Neural cell (in vitro differentiated cells): ENCODE data around the gene POLR1A. TPM values are rescaled to one million over a fixed set of nuclear protein-coding genes. Genes with fewer than 3 reads are reported as not detected.

ENCODE experiments used
- H2AFZ ChIP-seq: fragments of 200-600, 300-800 bp; sonication (generic), shearing (Covaris generic); 2 replicates; pipeline ENCODE4 v1.6.0; 2014; ENCODE audit warnings: low read depth, mild to moderate bottlenecking, antibody characterized with exemption, low read length, moderate library complexity
- H3F3A ChIP-seq: fragments of 200-600 bp; shearing (Covaris generic); 2 replicates; pipeline ENCODE4 v1.6.1; 2016; ENCODE audit warnings: mild to moderate bottlenecking, moderate library complexity, mixed read lengths, antibody characterized with exemption, low read length; ENCODE audit not compliant: insufficient read depth, poor library complexity, severe bottlenecking
- H3K27ac ChIP-seq: fragments of 200-600, 300-800 bp; sonication (generic), shearing (Covaris generic); 2 replicates; pipeline ENCODE4 v1.5.1; 2014; ENCODE audit warnings: mild to moderate bottlenecking, low read length, moderate library complexity
- H3K27me3 ChIP-seq: fragments of 300-800, 200-600 bp; sonication (generic), shearing (Covaris generic); 2 replicates; pipeline ENCODE4 v1.6.0; 2014; ENCODE audit warnings: mild to moderate bottlenecking, low read depth, low read length, moderate library complexity; ENCODE audit not compliant: insufficient read depth
- H3K36me3 ChIP-seq: fragments of 300-800, 200-600 bp; sonication (generic), shearing (Covaris generic); 2 replicates; pipeline ENCODE4 v1.5.1; 2014; ENCODE audit warnings: mild to moderate bottlenecking, antibody characterized with exemption, low read length, moderate library complexity; ENCODE audit not compliant: insufficient read depth
- H3K4me2 ChIP-seq: fragments of 300-800, 200-600 bp; sonication (generic), shearing (Covaris generic); 2 replicates; pipeline ENCODE4 v1.6.0; 2014; ENCODE audit warnings: mild to moderate bottlenecking, low read length
- H3K4me3 ChIP-seq: fragments of 300-800, 200-600 bp; sonication (generic), shearing (Covaris generic); 2 replicates; pipeline ENCODE4 v1.5.1; 2014; ENCODE audit warnings: mild to moderate bottlenecking, low read length, moderate library complexity
- H3K79me2 ChIP-seq: fragments of 200-600 bp; shearing (Covaris generic); replicated peaks from 2 replicates; pipeline ENCODE4 v1.6.0; 2014; ENCODE audit warnings: mild to moderate bottlenecking, low read length, moderate library complexity; ENCODE audit not compliant: insufficient read depth
- H3K9ac ChIP-seq: fragments of 300-800, 200-600 bp; sonication (generic), shearing (Covaris generic); 2 replicates; pipeline ENCODE4 v1.6.1; 2016; ENCODE audit warnings: mild to moderate bottlenecking, low read length, mixed read lengths
- H3K9me2 ChIP-seq: fragments of 200-600 bp; shearing (Covaris generic); 2 replicates; pipeline ENCODE4 v1.6.1; 2016; ENCODE audit warnings: mild to moderate bottlenecking, low read length, mixed read lengths; ENCODE audit not compliant: insufficient read depth
- H3K9me3 ChIP-seq: fragments of 200-600, 300-800 bp; sonication (generic), shearing (Covaris generic); 2 replicates; pipeline ENCODE4 v1.6.1; 2016; ENCODE audit warnings: mild to moderate bottlenecking, mixed run types, low read length, moderate library complexity, mixed read lengths
- H4K20me1 ChIP-seq: fragments of 200-600 bp; shearing (Covaris generic); 2 replicates; pipeline ENCODE4 v1.6.1; 2016; ENCODE audit warnings: mild to moderate bottlenecking, mixed run types; ENCODE audit not compliant: insufficient read depth
- EP300 ChIP-seq: fragments of 450-650 bp; conservative IDR thresholded peaks from 2 replicates; pipeline ENCODE4 v1.6.1; 2014; ENCODE audit warnings: antibody characterized with exemption, mild to moderate bottlenecking, moderate library complexity; ENCODE audit not compliant: poor library complexity, severe bottlenecking
- EZH2 ChIP-seq: fragments of 200-600, 300-800 bp; shearing (Covaris generic), sonication (generic); IDR thresholded peaks from 2 replicates; pipeline ENCODE4 v1.6.1; 2014; ENCODE audit warnings: antibody characterized with exemption, low read length, borderline replicate concordance, mild to moderate bottlenecking; ENCODE audit not compliant: insufficient read depth, poor library complexity, severe bottlenecking
- MXI1 ChIP-seq: fragments of 450-650 bp; conservative IDR thresholded peaks from 2 replicates; pipeline ENCODE4 v1.6.1; 2014; ENCODE audit warnings: antibody characterized with exemption, mild to moderate bottlenecking; ENCODE audit not compliant: poor library complexity, severe bottlenecking
- POLR2AphosphoS5 ChIP-seq: IDR thresholded peaks from 2 replicates; pipeline ENCODE4 v1.6.1; 2012
- RAD21 ChIP-seq: fragments of 450-650 bp; conservative IDR thresholded peaks from 2 replicates; pipeline ENCODE4 v1.6.1; 2014; ENCODE audit warnings: antibody characterized with exemption, mild to moderate bottlenecking, moderate library complexity
- SMC3 ChIP-seq: fragments of 450-650 bp; conservative IDR thresholded peaks from 2 replicates; pipeline ENCODE4 v1.6.1; 2014; ENCODE audit warnings: antibody characterized with exemption, mild to moderate bottlenecking, moderate library complexity; ENCODE audit not compliant: poor library complexity
- TAF1 ChIP-seq: IDR thresholded peaks from 2 replicates; pipeline ENCODE4 v1.6.1; 2012; ENCODE audit warnings: low read depth
- polyA plus RNA-seq: library from polyadenylated mRNA; depleted of rRNA; stranded (reverse); fragments of >200 nt; gene quantifications from 2 replicates; pipeline ENCODE4 v1.2.3, GENCODE V29; 2014
- TF ChIP-seq, protein P1 (sequence below): fragments of 450-650 bp; IDR thresholded peaks from 2 replicates; pipeline ENCODE4 v1.5.1; 2014; ENCODE audit warnings: antibody characterized with exemption, mild to moderate bottlenecking, moderate library complexity; ENCODE audit not compliant: poor library complexity, severe bottlenecking
- TF ChIP-seq, protein P2 (sequence below): IDR thresholded peaks from 2 replicates; pipeline ENCODE4 v1.6.1; 2012; ENCODE audit warnings: borderline replicate concordance

The POLR1A gene
- polyA plus RNA-seq, 1 donor from 2014 or later = 5.4 TPM

DNA sequence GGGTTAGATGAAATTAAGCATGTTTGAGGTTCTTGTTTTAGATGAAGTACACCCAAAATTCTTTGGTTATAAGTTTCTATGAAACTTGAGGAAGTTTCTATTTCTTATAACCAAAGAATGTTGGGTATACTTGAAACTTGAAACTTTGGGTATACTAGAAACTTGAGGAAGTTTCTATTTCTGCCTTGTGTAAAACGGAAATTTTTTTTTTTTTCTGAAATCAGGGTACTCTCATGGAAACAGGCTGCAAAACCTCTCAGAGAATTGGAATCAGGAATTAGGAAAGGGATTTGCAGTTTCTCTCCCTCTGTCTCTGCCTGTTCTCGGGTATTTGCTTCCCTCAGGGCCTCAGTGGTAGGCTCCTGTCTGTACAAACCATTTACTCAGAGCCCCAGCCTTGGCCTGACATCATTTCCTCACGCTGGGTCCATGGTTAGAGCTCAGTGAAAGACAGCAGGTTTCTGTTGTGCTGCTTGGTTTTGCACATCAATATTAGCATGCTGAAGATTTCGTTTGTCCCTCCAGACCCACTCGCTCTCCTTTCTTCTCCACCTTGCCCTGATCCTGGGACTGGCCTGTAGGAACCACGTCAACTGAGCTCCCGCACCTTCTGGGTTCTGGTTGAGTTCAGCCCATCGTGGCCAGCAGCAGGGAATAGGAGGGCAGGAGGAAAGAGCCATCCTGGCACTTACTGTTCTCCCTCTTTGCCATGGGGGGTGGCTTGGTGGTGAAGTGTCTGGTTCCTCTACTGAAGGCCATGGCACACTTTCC, 106.4 kb downstream of the POLR1A start:
- Histone ChIP-seq H3K4me2 (no peak overlapping the region), H3K9ac (no peak overlapping the region), H3K79me2 (no peaks in the 10 kb centered on the region), H3K9me3 (no peaks in the 10 kb centered on the region), H2AFZ (no peak overlapping the region), H3K36me3 (no peaks in the 10 kb centered on the region), H3K27me3 (no peaks in the 10 kb centered on the region), H4K20me1 (no peaks in the 10 kb centered on the region), H3K4me3 (no peak overlapping the region), H3K27ac (no peak overlapping the region), H3K9me2 (no peaks in the 10 kb centered on the region), H3F3A (no peaks in the 10 kb centered on the region)
- no peak for TF ChIP-seq EZH2
- TF ChIP-seq, protein P1, sequence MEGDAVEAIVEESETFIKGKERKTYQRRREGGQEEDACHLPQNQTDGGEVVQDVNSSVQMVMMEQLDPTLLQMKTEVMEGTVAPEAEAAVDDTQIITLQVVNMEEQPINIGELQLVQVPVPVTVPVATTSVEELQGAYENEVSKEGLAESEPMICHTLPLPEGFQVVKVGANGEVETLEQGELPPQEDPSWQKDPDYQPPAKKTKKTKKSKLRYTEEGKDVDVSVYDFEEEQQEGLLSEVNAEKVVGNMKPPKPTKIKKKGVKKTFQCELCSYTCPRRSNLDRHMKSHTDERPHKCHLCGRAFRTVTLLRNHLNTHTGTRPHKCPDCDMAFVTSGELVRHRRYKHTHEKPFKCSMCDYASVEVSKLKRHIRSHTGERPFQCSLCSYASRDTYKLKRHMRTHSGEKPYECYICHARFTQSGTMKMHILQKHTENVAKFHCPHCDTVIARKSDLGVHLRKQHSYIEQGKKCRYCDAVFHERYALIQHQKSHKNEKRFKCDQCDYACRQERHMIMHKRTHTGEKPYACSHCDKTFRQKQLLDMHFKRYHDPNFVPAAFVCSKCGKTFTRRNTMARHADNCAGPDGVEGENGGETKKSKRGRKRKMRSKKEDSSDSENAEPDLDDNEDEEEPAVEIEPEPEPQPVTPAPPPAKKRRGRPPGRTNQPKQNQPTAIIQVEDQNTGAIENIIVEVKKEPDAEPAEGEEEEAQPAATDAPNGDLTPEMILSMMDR = no peak
- no peak for TF ChIP-seq SMC3
- no peak for TF ChIP-seq POLR2AphosphoS5
- TF ChIP-seq EP300 = no peak
- TF ChIP-seq, protein P2, sequence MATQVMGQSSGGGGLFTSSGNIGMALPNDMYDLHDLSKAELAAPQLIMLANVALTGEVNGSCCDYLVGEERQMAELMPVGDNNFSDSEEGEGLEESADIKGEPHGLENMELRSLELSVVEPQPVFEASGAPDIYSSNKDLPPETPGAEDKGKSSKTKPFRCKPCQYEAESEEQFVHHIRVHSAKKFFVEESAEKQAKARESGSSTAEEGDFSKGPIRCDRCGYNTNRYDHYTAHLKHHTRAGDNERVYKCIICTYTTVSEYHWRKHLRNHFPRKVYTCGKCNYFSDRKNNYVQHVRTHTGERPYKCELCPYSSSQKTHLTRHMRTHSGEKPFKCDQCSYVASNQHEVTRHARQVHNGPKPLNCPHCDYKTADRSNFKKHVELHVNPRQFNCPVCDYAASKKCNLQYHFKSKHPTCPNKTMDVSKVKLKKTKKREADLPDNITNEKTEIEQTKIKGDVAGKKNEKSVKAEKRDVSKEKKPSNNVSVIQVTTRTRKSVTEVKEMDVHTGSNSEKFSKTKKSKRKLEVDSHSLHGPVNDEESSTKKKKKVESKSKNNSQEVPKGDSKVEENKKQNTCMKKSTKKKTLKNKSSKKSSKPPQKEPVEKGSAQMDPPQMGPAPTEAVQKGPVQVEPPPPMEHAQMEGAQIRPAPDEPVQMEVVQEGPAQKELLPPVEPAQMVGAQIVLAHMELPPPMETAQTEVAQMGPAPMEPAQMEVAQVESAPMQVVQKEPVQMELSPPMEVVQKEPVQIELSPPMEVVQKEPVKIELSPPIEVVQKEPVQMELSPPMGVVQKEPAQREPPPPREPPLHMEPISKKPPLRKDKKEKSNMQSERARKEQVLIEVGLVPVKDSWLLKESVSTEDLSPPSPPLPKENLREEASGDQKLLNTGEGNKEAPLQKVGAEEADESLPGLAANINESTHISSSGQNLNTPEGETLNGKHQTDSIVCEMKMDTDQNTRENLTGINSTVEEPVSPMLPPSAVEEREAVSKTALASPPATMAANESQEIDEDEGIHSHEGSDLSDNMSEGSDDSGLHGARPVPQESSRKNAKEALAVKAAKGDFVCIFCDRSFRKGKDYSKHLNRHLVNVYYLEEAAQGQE = no peak

DNA sequence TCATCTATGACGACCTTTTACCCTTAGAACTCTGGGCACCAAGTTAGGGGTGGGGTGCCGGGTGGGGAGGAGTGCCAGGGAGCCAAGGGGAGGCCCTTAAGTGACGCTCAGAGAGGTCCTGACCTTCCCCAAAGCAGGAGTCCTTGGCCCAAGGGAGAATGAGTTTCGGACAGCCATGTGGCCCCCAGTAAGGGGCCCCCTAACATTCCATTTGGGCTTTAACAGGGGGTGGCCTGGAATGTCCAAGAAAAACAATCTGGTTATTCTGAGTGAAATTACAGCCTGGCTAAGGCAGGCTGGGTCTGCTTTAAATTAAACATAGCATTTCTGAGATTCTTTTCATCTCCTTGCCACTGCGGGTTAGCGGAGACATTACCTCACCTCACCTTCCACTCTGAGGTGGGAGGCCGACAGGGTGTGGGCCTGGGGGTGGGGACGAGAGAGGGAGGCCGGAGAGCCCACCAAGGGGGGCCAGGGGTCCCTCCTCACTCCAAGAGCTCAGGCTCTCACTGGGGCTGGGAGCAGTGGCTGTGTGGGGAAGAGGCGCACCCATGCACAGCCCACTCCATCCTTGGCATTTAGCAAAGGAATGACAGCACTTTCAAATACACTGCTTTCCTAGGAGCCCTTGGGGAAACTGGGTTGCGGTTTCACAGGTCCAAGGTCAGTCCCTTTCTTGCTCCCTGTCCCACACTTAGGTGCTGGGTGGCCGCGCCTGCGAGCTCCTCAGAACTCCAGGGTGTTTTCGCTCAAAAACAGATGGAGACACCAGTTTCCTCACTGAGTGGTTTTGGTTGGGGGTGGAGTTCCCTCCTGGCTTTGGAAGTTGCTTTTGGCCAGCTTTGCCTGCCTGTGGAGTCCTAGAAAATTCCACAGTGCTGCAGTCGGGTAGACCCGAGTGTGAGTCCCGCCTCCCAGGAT, 107.4 kb downstream of the POLR1A start:
- H3K9me2 ChIP-seq = no peaks in the 10 kb centered on the region
- no peaks in the 10 kb centered on the region for H4K20me1 ChIP-seq
- H3K4me3 ChIP-seq = no peak overlapping the region
- no peak overlapping the region for H3K27ac ChIP-seq
- H3F3A ChIP-seq = no peaks in the 10 kb centered on the region
- no peaks in the 10 kb centered on the region for H3K36me3 ChIP-seq
- TF ChIP-seq, protein P2 = no peak
- TF ChIP-seq EZH2 (no peak), MXI1 (no peak), POLR2AphosphoS5 (no peak), EP300 (no peak), TAF1 (no peak), SMC3 (no peak), RAD21 (no peak)
- TF ChIP-seq, protein P1 = no peak
- no peaks in the 10 kb centered on the region for H3K79me2 ChIP-seq
- no peak overlapping the region for H3K4me2 ChIP-seq
- no peaks in the 10 kb centered on the region for H3K27me3 ChIP-seq
- H3K9me3 ChIP-seq = no peaks in the 10 kb centered on the region
- H3K9ac ChIP-seq = no peak overlapping the region
- H2AFZ ChIP-seq = no peak overlapping the region
